AG09319 (cell line): ENCODE results near the gene RRP15.

Source experiments
- DNase-seq: peaks from one replicate; pipeline ENCODE4 v3.0.0-alpha.2; 2010; ENCODE audit warnings: low read depth; ENCODE audit errors: extremely low read depth
- CTCF ChIP-seq: IDR thresholded peaks from 2 replicates; pipeline ENCODE4 v1.5.1; 2011; ENCODE audit warnings: low read depth, mild to moderate bottlenecking, inconsistent platforms, low read length, moderate library complexity

Gene RRP15

GRCh38 chr1:218336328-218336727, 51.2 kb downstream of the RRP15 start:
- no peak for TF ChIP-seq CTCF
- no peak for DNase-seq

- no peak for DNase-seq
- TF ChIP-seq CTCF, result peak; percentile 63
These were observed 54.3 kb downstream of the RRP15 start for GRCh38 chr1:218339267-218339831.

GRCh38 chr1:218341325-218341724, 56.2 kb downstream of the RRP15 start:
- no peak for TF ChIP-seq CTCF
- DNase-seq, result no peak

- no peak for TF ChIP-seq CTCF
- no peak for DNase-seq
These were observed 57.0 kb downstream of the RRP15 start for GRCh38 chr1:218342091-218342490.

- peak; percentile 73 for DNase-seq
- peak; percentile 23 for TF ChIP-seq CTCF
These were observed 60.0 kb downstream of the RRP15 start, which contains the start of gene TGFB2 for GRCh38 chr1:218344814-218345672. Gene TGFB2, plus strand, starts transcription at chr1:218345336. Its CDS starts 1,366 bp downstream, at chr1:218346702.

GRCh38 chr1:218345673-218346390, 60.7 kb downstream of the RRP15 start:
- TF ChIP-seq CTCF, result no peak
- DNase-seq, result no peak
